ENCODE data around the gene ABHD8.
A peak's percentile ranks its signal among the peaks of the same experiment; 100 is the strongest.
"Not testable (repeated sequence)": the region's sequence is repeated elsewhere in the genome, so short reads cannot be mapped to it uniquely, and the experiment has no call there.

The ABHD8 gene

GRCh38 chr19:17319473-17320238, 16.4 kb upstream of the ABHD8 start:
- DNase-seq, result no peak

GRCh38 chr19:17318966-17319365, 15.7 kb upstream of the ABHD8 start:
- DNase-seq, result no peak

- DNase-seq, result no peak
Observed at GRCh38 chr19:17314007-17314593, 10.9 kb upstream of the ABHD8 start.

- DNase-seq, result no peak
Observed at GRCh38 chr19:17312189-17313113, 9.2 kb upstream of the ABHD8 start.

- DNase-seq, result no peak
Observed at GRCh38 chr19:17311455-17312188, 8.4 kb upstream of the ABHD8 start.

GRCh38 chr19:17309965-17310461, 6.8 kb upstream of the ABHD8 start:
- no peak for DNase-seq

GRCh38 chr19:17309198-17309964, 6.2 kb upstream of the ABHD8 start, which contains the start of gene DDA1:
TSS of gene DDA1 (plus strand) at chr19:17309563. CDS start at chr19:17309655, 92 bp downstream.
- DNase-seq, result peak; percentile 99

- no peak for DNase-seq
Observed at GRCh38 chr19:17307876-17308377, 4.7 kb upstream of the ABHD8 start.

- no peak for DNase-seq
Observed at GRCh38 chr19:17306285-17306714, 3.1 kb upstream of the ABHD8 start.

GRCh38 chr19:17305517-17306284, 2.5 kb upstream of the ABHD8 start, which contains the start of gene MRPL34:
TSS of gene MRPL34 (plus strand) at chr19:17305872. CDS start at chr19:17305893, 21 bp downstream.
- peak; percentile 98 for DNase-seq

- DNase-seq, result no peak
Observed at GRCh38 chr19:17305216-17305516, 1.9 kb upstream of the ABHD8 start.

- DNase-seq, result no peak
Observed at GRCh38 chr19:17304386-17305215, 1.4 kb upstream of the ABHD8 start.

GRCh38 chr19:17303940-17304267, 679 bp upstream of the ABHD8 start:
- DNase-seq, result no peak

- peak; percentile 34 for DNase-seq
Observed at GRCh38 chr19:17302391-17303166, 646 bp downstream of the ABHD8 start.

- DNase-seq, result no peak
Observed at GRCh38 chr19:17300992-17301619, 2.1 kb downstream of the ABHD8 start.

- no peak for DNase-seq
Observed at GRCh38 chr19:17296976-17297375, 6.2 kb downstream of the ABHD8 start.

GRCh38 chr19:17296273-17296672, 7.0 kb downstream of the ABHD8 start:
- DNase-seq, result no peak

- DNase-seq, result not testable (repeated sequence)
Observed at GRCh38 chr19:17295551-17295950, 7.7 kb downstream of the ABHD8 start.

Data from GDM1 (cell line).